ENCODE data around the gene AIDA.
"Not testable (repeated sequence)": the region's sequence is repeated elsewhere in the genome, so short reads cannot be mapped to it uniquely, and the experiment has no call there.

Gene AIDA, protein sequence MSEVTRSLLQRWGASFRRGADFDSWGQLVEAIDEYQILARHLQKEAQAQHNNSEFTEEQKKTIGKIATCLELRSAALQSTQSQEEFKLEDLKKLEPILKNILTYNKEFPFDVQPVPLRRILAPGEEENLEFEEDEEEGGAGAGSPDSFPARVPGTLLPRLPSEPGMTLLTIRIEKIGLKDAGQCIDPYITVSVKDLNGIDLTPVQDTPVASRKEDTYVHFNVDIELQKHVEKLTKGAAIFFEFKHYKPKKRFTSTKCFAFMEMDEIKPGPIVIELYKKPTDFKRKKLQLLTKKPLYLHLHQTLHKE

DNA sequence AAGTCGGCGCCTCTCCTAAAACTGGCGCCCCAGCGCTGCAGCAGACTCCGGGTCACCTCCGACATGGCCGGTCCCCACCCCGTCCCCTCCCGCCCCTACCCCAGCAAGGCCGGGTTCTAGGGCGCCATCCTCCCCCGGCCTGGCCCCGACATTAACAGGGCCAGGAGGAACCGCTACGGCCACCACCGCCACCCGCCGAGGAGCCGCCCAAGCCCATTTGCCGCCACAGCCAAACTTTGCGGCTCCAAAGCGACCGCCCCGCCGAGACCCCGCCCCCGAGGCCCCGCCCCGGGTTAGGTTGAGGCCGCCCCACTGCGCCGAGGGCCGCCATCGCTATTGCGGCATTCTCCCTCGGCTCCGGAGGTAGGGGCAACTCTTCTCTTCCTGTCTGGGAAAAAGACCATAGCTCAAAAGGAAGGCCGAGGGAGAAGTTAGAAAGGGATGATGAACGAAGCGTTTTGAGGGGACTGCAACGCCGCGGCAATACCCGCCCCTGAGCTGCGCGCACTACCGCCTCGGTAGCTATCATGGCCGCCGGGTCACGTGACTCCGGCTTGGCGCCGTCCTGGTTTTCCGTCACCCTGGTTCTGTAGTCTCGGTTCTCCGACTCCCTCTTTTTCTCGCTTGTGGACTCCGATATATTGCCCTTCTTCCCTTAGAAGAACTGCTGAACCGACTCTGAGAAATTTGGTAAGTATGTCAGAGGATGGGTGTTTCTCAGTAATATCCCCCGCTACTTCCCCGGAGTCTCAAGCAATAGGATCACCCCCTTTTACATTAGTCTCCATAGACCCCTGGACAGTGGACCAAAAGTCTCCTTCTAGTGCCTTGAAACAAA lies at the start of gene AIDA, which contains the start of gene BROX:
AIDA (minus strand) TSS at position 239 of the 838 bp plus-strand sequence; CDS start at position 65, 174 bp downstream.
BROX (plus strand) TSS at position 312 of the 838 bp plus-strand sequence. CDS start 3,136 bp downstream, outside the sequence.
- peak; percentile 96 for DNase-seq

DNA sequence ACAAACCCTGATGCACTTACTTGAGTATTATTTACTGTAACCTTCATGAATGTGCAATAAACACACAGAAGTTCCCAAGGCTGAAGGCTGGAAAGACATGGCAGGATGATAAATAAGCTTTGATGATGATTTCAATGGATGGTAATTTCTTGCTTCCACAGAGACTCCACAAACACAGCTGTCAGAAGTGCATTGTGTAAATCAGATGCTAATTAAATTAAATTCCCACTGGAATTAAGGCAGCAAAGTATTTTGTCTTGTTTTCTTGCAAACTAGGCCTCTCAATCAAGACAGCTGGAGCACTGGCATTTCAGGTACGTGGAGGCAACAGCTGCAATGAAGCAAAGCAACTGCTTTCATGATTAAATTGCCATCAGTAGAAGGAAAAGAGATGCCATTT lies 48.8 kb upstream of the AIDA start:
- no peak for DNase-seq

- DNase-seq = no peak
Observed at GRCh38 chr1:222759451-222760035, 47.3 kb upstream of the AIDA start.

GRCh38 chr1:222757646-222758268 lies 45.5 kb upstream of the AIDA start:
- DNase-seq = no peak

DNA sequence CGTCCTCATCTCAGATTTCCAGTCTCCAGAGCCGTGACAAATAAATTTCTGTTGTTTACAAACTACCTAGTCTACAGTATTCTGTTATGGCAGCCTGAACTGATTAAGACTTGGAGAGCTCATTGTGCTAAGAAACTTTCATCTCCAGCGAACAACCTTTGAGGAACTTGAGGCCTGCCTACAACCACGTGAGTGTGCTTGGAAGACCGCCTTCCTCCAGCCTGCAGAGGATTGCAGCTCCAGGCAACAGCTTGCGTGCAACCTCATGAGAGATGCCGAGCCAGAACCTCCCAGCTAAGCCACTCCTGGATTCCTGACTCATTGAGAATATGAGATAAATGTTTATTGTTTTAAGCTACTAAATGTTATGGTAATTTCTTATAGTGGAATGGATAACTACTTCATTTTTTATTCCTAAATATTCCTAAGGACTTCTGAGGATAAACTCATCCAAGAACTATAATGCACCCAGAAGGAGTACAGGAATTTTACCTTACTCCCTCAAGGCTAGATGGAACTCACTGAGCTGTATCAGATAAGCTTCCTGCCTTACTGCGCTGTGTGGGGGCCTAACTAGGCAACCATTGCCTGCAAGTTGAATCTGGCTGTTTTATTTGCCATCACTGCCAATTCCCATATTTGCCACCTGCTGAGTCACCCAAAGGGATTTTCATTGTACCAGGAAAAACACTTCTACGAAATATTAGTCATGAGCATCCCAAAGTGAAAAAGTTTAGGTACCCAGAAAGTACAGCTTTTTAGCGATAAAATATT lies 42.3 kb upstream of the AIDA start:
- DNase-seq = no peak

DNA sequence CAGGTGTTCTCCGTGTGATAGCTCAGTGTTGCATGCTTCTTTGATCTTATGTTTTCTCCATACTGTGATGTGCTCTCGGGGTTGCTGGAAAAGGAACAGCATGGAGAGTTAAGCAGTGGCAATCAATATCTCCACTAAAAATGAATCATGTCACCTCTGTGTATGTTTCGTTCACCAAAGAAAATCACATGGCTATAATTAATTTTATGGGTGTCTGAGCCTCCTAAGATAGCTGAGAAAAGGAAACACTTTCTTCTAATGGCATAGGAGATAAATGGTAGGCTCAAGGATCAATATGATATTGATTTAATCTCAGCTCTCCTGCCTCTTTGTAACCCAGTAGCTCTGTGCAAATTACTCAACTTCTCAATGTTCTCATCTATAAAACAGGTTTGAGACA lies 39.0 kb upstream of the AIDA start:
- no peak for DNase-seq

GRCh38 chr1:222750651-222751050 lies 38.4 kb upstream of the AIDA start:
- no peak for DNase-seq

- no peak for DNase-seq
Observed at GRCh38 chr1:222749927-222750326, 37.6 kb upstream of the AIDA start.

- not testable (repeated sequence) for DNase-seq
Observed at GRCh38 chr1:222741630-222742457, 29.6 kb upstream of the AIDA start.

GRCh38 chr1:222739929-222740328 lies 27.6 kb upstream of the AIDA start:
- no peak for DNase-seq

GRCh38 chr1:222739465-222739864 lies 27.2 kb upstream of the AIDA start:
- no peak for DNase-seq

DNA sequence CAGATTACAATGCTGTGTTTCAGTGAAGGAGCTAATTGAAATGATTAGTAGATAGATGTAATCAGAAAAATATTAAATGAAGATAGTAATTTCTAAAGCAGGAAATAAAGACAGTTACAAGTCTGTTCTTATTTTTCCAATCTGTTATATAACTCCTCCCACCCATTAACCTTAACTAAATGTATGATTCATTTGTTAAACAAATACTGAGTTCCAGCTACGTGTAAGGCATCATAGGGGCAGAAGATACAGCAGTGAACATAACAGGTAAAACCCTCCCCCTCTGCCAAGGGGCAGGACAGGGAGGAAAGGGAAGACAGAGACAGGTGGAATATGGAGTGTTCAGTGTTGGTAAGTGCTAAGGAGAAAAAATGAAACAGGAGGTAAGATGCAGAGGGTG lies 24.7 kb upstream of the AIDA start, which contains the start of gene FAM177B:
FAM177B (plus strand) TSS at position 231 of the 400 bp plus-strand sequence. CDS start 9,344 bp downstream, outside the sequence.
- DNase-seq = no peak

DNA sequence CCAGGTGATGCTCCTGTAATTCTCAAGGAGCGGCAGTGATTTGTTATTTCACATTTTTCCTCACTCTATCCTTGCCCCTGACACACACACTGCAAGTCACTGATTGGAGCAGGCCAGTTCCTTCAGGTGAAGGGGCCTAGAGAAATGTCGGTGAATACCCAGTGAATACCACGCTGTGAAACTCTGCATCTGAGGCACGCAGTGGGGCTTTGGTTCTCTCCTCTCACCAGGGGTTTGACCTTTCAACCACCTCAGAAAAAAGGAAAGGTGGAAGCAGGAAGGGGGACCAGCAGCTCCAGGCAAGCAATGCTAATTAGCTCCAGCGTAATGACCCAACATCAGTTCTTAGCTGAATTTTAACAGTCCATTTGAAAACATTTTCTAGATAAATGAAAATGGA lies 24.2 kb upstream of the AIDA start:
- DNase-seq = no peak

GRCh38 chr1:222734740-222735139 lies 22.4 kb upstream of the AIDA start:
- DNase-seq = no peak

DNA sequence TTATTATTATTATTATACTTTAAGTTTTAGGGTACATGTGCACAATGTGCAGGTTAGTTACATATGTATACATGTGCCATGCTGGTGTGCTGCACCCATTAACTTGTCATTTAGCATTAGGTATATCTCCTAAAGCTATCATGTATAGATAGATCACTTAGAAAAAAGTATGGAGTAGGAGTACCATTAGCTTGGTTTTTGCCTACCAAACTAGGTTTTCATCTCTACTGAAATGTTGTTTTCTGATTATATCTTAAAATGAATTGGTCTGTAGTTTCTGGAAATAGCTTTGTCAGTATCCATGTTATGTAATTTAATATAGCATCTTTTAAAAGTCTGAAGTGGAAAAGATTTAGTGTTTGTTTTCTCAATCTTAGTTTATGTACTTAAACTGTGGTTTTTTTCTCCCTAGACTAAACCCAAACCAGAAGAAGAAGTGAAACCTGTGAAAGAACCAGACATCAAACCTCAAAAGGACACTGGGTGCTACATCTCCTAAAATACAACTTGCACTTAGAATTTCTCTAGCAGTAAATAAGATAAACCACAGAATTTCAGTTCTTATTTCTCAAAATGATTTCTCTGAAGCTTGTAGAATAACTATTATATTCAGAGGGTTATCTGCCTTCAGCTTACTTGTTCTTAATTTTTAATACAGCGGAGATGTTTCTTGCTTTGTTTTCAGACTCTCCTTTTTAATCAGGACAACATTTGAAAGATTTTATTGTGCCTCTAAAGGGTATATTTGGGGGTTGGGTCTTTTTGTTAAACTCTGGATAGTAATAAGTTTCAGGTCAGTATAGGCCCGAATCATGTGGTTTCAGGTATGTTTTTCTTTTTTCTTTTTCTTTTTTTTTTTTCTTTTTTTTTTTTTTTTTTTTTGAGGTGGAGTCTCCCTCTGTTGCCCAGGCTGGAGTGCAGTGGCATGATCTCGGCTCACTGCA lies 20.2 kb upstream of the AIDA start:
- peak; percentile 15 for DNase-seq

DNA sequence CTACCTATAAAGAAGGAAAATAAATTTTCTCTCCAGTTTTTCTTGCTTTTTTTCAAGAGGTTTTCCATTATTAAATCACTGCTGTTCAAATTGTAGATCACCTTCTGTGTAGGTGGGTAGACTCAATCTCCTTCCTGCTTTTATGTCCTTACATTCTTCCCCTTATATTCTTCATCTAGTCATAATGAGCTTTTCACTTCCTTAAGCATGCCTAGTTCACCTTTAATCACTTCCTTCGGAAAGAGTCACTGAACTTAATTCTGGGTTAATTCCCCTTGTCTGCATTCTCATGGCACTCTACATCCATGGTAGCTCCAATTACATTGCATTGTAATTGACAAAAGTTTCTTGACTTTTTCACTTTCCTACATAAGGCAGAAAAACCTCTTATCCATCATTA lies 18.6 kb upstream of the AIDA start:
- no peak for DNase-seq

DNA sequence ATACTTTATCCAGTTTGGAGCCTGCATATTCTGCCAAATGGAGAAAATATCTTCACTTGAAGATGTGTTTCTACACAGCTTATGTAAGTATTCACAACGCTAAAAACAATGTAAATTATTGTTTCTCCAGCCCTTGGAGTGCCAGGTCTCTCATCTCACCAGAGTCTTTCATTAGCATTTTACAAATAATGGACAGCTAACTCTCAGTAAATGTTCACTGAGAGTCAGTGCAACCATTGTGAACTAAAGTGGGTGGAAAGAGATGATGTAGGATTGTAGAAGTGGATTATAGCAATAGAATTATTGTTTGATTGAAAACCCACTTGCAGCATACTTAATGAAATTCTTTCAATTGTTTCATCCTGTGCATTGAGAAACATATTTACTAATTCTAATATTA lies 16.5 kb upstream of the AIDA start:
- no peak for DNase-seq

GRCh38 chr1:222716393-222716792 lies 4.1 kb upstream of the AIDA start:
- no peak for DNase-seq

DNA sequence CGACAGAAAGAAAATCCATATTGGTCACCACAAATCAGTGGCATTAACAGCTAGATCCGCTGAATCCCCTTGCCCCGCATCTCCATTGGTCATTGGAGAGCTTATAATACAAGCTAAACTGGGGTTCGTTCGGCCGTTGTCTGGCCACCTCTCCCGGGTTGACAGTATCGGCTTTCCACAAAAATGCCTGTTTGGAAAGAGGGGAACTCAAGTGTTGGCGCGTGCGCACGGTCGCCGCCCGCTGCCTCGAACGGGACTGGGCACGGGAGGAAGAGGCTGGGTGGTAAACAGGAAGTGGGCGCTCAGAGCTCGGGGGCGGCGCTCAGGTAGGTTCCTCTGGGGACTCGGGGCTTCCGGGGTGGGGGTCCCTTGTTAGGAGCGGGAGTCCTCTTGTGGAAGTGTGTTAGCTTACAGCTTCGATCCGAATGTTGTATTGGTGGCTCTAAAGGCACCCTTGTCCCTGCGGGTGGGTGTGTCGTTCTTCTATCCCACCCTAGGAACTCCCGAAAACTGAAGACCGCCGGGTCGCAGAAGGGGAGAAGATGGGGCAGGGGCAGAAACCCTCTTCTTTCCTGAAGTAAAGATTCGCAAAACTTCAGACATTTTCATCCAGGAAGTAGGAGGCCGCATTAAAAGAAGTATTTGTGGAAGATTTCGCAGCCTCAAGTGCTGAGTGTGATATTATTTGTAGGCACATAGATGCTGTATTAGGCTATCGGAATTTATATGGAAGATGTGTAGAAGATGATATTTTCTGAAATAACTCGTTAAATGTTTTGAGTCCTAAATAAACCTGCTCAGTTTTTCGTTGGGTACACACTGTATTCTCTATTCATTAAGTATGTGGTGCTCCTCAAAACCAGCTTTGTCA lies 1.0 kb upstream of the AIDA start:
- peak; percentile 92 for DNase-seq
